Activated CD4-positive, alpha-beta T cell treated with anti-CD3 and anti-CD28 coated beads for 24 hours (primary cell): ENCODE data around the gene B3GALT6.

Source experiments
- DNase-seq, 2 donors: peaks; one replicate each; pipeline ENCODE4 v3.0.0-alpha.2; 2020; ENCODE audit warnings: low read depth in 2 of 2

The B3GALT6 gene

GRCh38 chr1:1262758-1263157, 30.7 kb downstream of the B3GALT6 start:
- no peak for DNase-seq

- DNase-seq: no peak
Observed at GRCh38 chr1:1264026-1264425, 32.0 kb downstream of the B3GALT6 start.

GRCh38 chr1:1264868-1265272, 32.8 kb downstream of the B3GALT6 start:
- DNase-seq: no peak

GRCh38 chr1:1267488-1268283, 35.6 kb downstream of the B3GALT6 start:
- no peak for DNase-seq

- DNase-seq: no peak
Observed at GRCh38 chr1:1268284-1268682, 36.2 kb downstream of the B3GALT6 start.

GRCh38 chr1:1270813-1271212, 38.8 kb downstream of the B3GALT6 start:
- DNase-seq: no peak

GRCh38 chr1:1272341-1273208, 40.5 kb downstream of the B3GALT6 start:
- DNase-seq: no peak

- no peak for DNase-seq
Observed at GRCh38 chr1:1273209-1273511, 41.1 kb downstream of the B3GALT6 start.

GRCh38 chr1:1273512-1274298, 41.7 kb downstream of the B3GALT6 start, which contains the start of gene UBE2J2:
TSS of gene UBE2J2 (minus strand) at chr1:1273854. CDS start at chr1:1267992, 5,862 bp downstream.
- peak; percentile 92 to 94 for DNase-seq

- DNase-seq: no peak
Observed at GRCh38 chr1:1274299-1274930, 42.4 kb downstream of the B3GALT6 start.

- DNase-seq: no peak
Observed at GRCh38 chr1:1274931-1275431, 42.9 kb downstream of the B3GALT6 start.

GRCh38 chr1:1275836-1276235, 43.8 kb downstream of the B3GALT6 start:
- no peak for DNase-seq

GRCh38 chr1:1278620-1279019, 46.6 kb downstream of the B3GALT6 start:
- DNase-seq: no peak

- no peak for DNase-seq
Observed at GRCh38 chr1:1279028-1279427, 47.0 kb downstream of the B3GALT6 start.

GRCh38 chr1:1280782-1281481, 48.9 kb downstream of the B3GALT6 start:
- DNase-seq: no peak

- no peak for DNase-seq
Observed at GRCh38 chr1:1281533-1282321, 49.7 kb downstream of the B3GALT6 start.

- no peak for DNase-seq
Observed at GRCh38 chr1:1282998-1283397, 51.0 kb downstream of the B3GALT6 start.

GRCh38 chr1:1283821-1284220, 51.8 kb downstream of the B3GALT6 start:
- no peak for DNase-seq
